ENCODE data around the gene NCMAP.
A peak's percentile ranks its signal among the peaks of the same experiment; 100 is the strongest.
"Not testable (repeated sequence)": the region's sequence is repeated elsewhere in the genome, so short reads cannot be mapped to it uniquely, and the experiment has no call there.

Gene NCMAP

GRCh38 chr1:24544239-24544638 is 11.6 kb upstream of the NCMAP start:
- DNase-seq = no peak

- DNase-seq = no peak
Measured at GRCh38 chr1:24545662-24546061, 10.2 kb upstream of the NCMAP start.

GRCh38 chr1:24547195-24547594 is 8.7 kb upstream of the NCMAP start:
- DNase-seq = peak; percentile 25

GRCh38 chr1:24548070-24548469 is 7.8 kb upstream of the NCMAP start:
- DNase-seq = no peak

- DNase-seq = not testable (repeated sequence)
Measured at GRCh38 chr1:24549210-24549609, 6.7 kb upstream of the NCMAP start.

GRCh38 chr1:24551290-24551959 is 4.5 kb upstream of the NCMAP start:
- peak; percentile 8 for DNase-seq

- no peak for DNase-seq
Measured at GRCh38 chr1:24551960-24552571, 3.8 kb upstream of the NCMAP start.

- no peak for DNase-seq
Measured at GRCh38 chr1:24553931-24554330, 2.0 kb upstream of the NCMAP start.

- DNase-seq = no peak
Measured at GRCh38 chr1:24554714-24555113, 1.2 kb upstream of the NCMAP start.

GRCh38 chr1:24556414-24556795 is 518 bp downstream of the NCMAP start:
- DNase-seq = no peak

- no peak for DNase-seq
Measured at GRCh38 chr1:24557220-24557619, 1.3 kb downstream of the NCMAP start.

GRCh38 chr1:24557711-24558131 is 1.8 kb downstream of the NCMAP start:
- DNase-seq = no peak

- no peak for DNase-seq
Measured at GRCh38 chr1:24558455-24558854, 2.6 kb downstream of the NCMAP start.

- no peak for DNase-seq
Measured at GRCh38 chr1:24558902-24559791, 3.3 kb downstream of the NCMAP start.

GRCh38 chr1:24560361-24560760 is 4.5 kb downstream of the NCMAP start:
- no peak for DNase-seq

GRCh38 chr1:24562625-24563024 is 6.7 kb downstream of the NCMAP start:
- no peak for DNase-seq

GRCh38 chr1:24564695-24565094 is 8.8 kb downstream of the NCMAP start:
- DNase-seq = no peak

- DNase-seq = no peak
Measured at GRCh38 chr1:24566236-24566867, 10.5 kb downstream of the NCMAP start.

GRCh38 chr1:24567792-24568388 is 12.0 kb downstream of the NCMAP start:
- no peak for DNase-seq

- DNase-seq = no peak
Measured at GRCh38 chr1:24568475-24568874, 12.6 kb downstream of the NCMAP start.

GRCh38 chr1:24570265-24571125 is 14.6 kb downstream of the NCMAP start:
- DNase-seq = no peak

GRCh38 chr1:24572301-24572700 is 16.4 kb downstream of the NCMAP start:
- no peak for DNase-seq

Data from activated CD4-positive, CD25-positive, alpha-beta regulatory T cell treated with anti-CD3 and anti-CD28 coated beads, Interleukin-2, amount 50 U/mL, for 72 hours (primary cell).